Thyroid gland (tissue), 4 donors: ENCODE results near the gene ARHGAP10.

Experiments
- POLR2A ChIP-seq, 2 donors: fragments of 450-650 bp; IDR thresholded peaks; one replicate each; pipeline ENCODE4 v1.6.1; 2017; ENCODE audit warnings: antibody characterized with exemption in 2 of 2, mild to moderate bottlenecking in 2 of 2, moderate library complexity in 1 of 2
- TF ChIP-seq, protein P1 (sequence below), 6 experiments: fragments of 200-600 bp in 3 of 6; fragments of 450-650 bp in 3 of 6; sonication (generic) in 3 of 6; IDR thresholded peaks; one replicate each; pipeline ENCODE4 v1.5.1; 2016 to 2019; ENCODE audit warnings: antibody characterized with exemption in 6 of 6, mild to moderate bottlenecking in 2 of 6, inconsistent platforms in 1 of 6, moderate library complexity in 1 of 6

DNA sequence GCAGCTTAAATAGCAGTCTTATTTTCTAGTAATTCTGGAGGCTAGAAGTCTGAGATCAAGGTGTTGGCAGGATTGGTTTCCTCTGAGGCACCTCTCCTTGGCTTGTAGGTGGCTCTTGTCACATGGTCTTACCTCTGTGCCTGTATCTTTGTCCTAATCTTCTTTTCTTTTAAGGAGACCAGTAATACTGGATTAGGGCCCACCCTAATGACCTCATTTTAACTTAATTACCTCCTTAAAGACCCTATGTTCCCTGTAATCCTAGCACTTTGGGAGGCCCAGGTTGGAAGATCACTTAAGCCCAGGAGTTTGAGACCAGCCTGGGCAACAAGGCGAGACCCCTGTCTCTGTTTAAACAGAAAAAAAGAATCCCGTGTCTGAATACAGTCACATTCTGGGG is 38.9 kb downstream of the ARHGAP10 start:
- TF ChIP-seq POLR2A (IDR thresholded peaks at IDR 0.05), result no peak
- TF ChIP-seq, protein P1, sequence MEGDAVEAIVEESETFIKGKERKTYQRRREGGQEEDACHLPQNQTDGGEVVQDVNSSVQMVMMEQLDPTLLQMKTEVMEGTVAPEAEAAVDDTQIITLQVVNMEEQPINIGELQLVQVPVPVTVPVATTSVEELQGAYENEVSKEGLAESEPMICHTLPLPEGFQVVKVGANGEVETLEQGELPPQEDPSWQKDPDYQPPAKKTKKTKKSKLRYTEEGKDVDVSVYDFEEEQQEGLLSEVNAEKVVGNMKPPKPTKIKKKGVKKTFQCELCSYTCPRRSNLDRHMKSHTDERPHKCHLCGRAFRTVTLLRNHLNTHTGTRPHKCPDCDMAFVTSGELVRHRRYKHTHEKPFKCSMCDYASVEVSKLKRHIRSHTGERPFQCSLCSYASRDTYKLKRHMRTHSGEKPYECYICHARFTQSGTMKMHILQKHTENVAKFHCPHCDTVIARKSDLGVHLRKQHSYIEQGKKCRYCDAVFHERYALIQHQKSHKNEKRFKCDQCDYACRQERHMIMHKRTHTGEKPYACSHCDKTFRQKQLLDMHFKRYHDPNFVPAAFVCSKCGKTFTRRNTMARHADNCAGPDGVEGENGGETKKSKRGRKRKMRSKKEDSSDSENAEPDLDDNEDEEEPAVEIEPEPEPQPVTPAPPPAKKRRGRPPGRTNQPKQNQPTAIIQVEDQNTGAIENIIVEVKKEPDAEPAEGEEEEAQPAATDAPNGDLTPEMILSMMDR (IDR thresholded peaks at IDR 0.05), result no peak
